B cell (primary cell): Measurements from ENCODE around the gene LMAN2. TPM values are rescaled to one million over a fixed set of nuclear protein-coding genes. Genes with fewer than 3 reads are reported as not detected.
"Not testable (repeated sequence)": the region's sequence is repeated elsewhere in the genome, so short reads cannot be mapped to it uniquely, and the experiment has no call there.

Experiments used
- ATAC-seq: fragments of 200-7000 bp; cut with Tn5 transposase; one replicate; pipeline ENCODE4 v1.10.0; 2021; ENCODE audit warnings: low read depth, mild to moderate bottlenecking, moderate number of reproducible peaks, moderate library complexity
- CTCF ChIA-PET: fragments of 350-600 bp; sonication (Branson Sonifier 250); formaldehyde crosslinking; loops from one replicate; lab custom pipeline; 2021; ENCODE audit warnings: antibody characterized with exemption, inconsistent platforms; lab: Charles Lee
- POLR2A ChIA-PET: fragments of 350-600 bp; sonication (Branson Sonifier 250); formaldehyde crosslinking; loops from one replicate; lab custom pipeline; 2021; ENCODE audit warnings: antibody characterized with exemption; lab: Charles Lee
- DNase-seq: peaks from one replicate; pipeline ENCODE4 v3.0.0; 2013
- H2AFZ ChIP-seq: 2 replicates; pipeline ENCODE4 v1.6.1; 2012; ENCODE audit warnings: mild to moderate bottlenecking, low read depth, low read length; ENCODE audit not compliant: insufficient read depth, poor library complexity, severe bottlenecking
- H3K27ac ChIP-seq, 2 donors: 1 replicate in 1 of 2; 2 replicates in 1 of 2; pipeline ENCODE4 v1.5.1; 2012 to 2013; ENCODE audit warnings: low read length in 2 of 2, mild to moderate bottlenecking in 2 of 2, moderate library complexity in 1 of 2
- H3K27me3 ChIP-seq, 4 experiments: fragments of 200-600 bp in 1 of 4; sonication (generic) in 1 of 4; replicated peaks in 1 of 4; 1 replicate in 2 of 4; 2 replicates in 2 of 4; pipeline versions ENCODE4 v1.6.1 to v1.7.0; 2013 to 2016; ENCODE audit warnings: low read length in 3 of 4, mild to moderate bottlenecking in 2 of 4, mixed read lengths in 1 of 4, moderate library complexity in 1 of 4; ENCODE audit not compliant: insufficient read depth in 4 of 4, control insufficient read depth in 3 of 4; ENCODE audit errors: control extremely low read depth in 1 of 4
- H3K36me3 ChIP-seq, 2 experiments: replicated peaks in 1 of 2; 1 replicate in 1 of 2; 2 replicates in 1 of 2; pipeline versions ENCODE4 v1.6.1 to v1.7.1; 2013; ENCODE audit warnings: low read length in 1 of 2; ENCODE audit not compliant: insufficient read depth in 2 of 2, control insufficient read depth in 1 of 2; ENCODE audit errors: control extremely low read depth in 1 of 2, extremely low read depth in 1 of 2
- H3K4me1 ChIP-seq, 2 donors: fragments of 200-600 bp in 1 of 2; sonication (generic) in 1 of 2; 1 replicate in 1 of 2; 2 replicates in 1 of 2; pipeline versions ENCODE4 v1.5.1 to v1.6.1; 2013 to 2017; ENCODE audit warnings: low read length in 2 of 2; ENCODE audit not compliant: control insufficient read depth in 2 of 2, insufficient read depth in 2 of 2
- H3K4me2 ChIP-seq: replicated peaks from 2 replicates; pipeline ENCODE3; 2012; ENCODE audit warnings: mild to moderate bottlenecking, low read depth, low read length; ENCODE audit not compliant: poor library complexity, severe bottlenecking
- H3K4me3 ChIP-seq, 5 experiments: fragments of 200-600 bp in 1 of 5; sonication (generic) in 1 of 5; 1 replicate in 3 of 5; 2 replicates in 2 of 5; pipeline versions ENCODE4 v1.5.1 to v1.7.0; 2011 to 2016; ENCODE audit warnings: low read length in 4 of 5, mild to moderate bottlenecking in 4 of 5, low read depth in 2 of 5, control low read depth in 1 of 5, moderate library complexity in 1 of 5; ENCODE audit not compliant: insufficient read depth in 1 of 5; ENCODE audit errors: control extremely low read depth in 1 of 5, extremely low read depth in 1 of 5
- H3K79me2 ChIP-seq: fragments of 200-600 bp; sonication (generic); one replicate; pipeline ENCODE4 v1.6.0; 2016; ENCODE audit warnings: low read length; ENCODE audit not compliant: control insufficient read depth, insufficient read depth
- H3K9ac ChIP-seq: fragments of 200-600 bp; sonication (generic); 2 replicates; pipeline ENCODE4 v1.6.1; 2017; ENCODE audit warnings: mild to moderate bottlenecking, low read length, moderate library complexity
- H3K9me3 ChIP-seq, 3 donors: one replicate each; pipeline versions ENCODE4 v1.6.1 to v1.7.1; 2013; ENCODE audit warnings: low read length in 2 of 3; ENCODE audit not compliant: control insufficient read depth in 2 of 3, insufficient read depth in 1 of 3; ENCODE audit errors: control extremely low read depth in 1 of 3
- H4K20me1 ChIP-seq: 2 replicates; pipeline ENCODE4 v1.6.0; 2012; ENCODE audit warnings: mild to moderate bottlenecking, low read length; ENCODE audit not compliant: insufficient read depth, control insufficient read depth, poor library complexity, severe bottlenecking
- H3K27ac Mint-ChIP-seq: one replicate; pipeline ENCODE4 v1.8.0; 2021; ENCODE audit warnings: mixed read lengths
- H3K27me3 Mint-ChIP-seq: one replicate; pipeline ENCODE4 v1.8.0; 2021; ENCODE audit warnings: mixed read lengths
- H3K4me1 Mint-ChIP-seq: one replicate; pipeline ENCODE4 v1.8.0; 2021; ENCODE audit warnings: mixed read lengths
- H3K4me3 Mint-ChIP-seq: one replicate; pipeline ENCODE4 v1.8.0; 2021; ENCODE audit warnings: mixed read lengths
- H3K9me3 Mint-ChIP-seq: one replicate; pipeline ENCODE4 v1.8.0; 2022; ENCODE audit warnings: mixed read lengths; ENCODE audit not compliant: insufficient read depth
- EZH2 ChIP-seq: IDR thresholded peaks from 2 replicates; pipeline ENCODE4 v1.6.1; 2012; ENCODE audit warnings: borderline replicate concordance, low read depth, mild to moderate bottlenecking, moderate library complexity, low read length; ENCODE audit not compliant: insufficient read depth, poor library complexity, severe bottlenecking
- WGBS: methylation state at CpG from one replicate; pipeline ENCODE4 v1.1.5; 2013; ENCODE audit warnings: missing lambda C conversion rate; ENCODE audit not compliant: insufficient coverage; 5-methylcytosine and 5-hydroxymethylcytosine counted together
- intact Hi-C: fragments of 100-400 bp; cut with micrococcal nuclease; formaldehyde crosslinking; loops from one replicate; pipeline ENCODE4 v1.10.0; 2022
- polyA plus RNA-seq: library from polyadenylated mRNA; depleted of rRNA; stranded (reverse); fragments of >200 nt; gene quantifications from 2 replicates; pipeline ENCODE4 v1.2.3, GENCODE V29; 2012
- total RNA-seq, 2 donors: library from RNA; stranded (reverse); fragments of 120-200 nt in 1 of 2; gene quantifications; 1 replicate in 1 of 2; 2 replicates in 1 of 2; pipeline versions ENCODE4 v1.2.3 to v1.2.4, GENCODE V29; 2013 to 2022
- TF ChIP-seq, protein P1 (sequence below): fragments of 200-600 bp; IDR thresholded peaks from one replicate; pipeline ENCODE4 v1.8.0; 2022; ENCODE audit warnings: antibody characterized with exemption, mild to moderate bottlenecking

Gene LMAN2
- total and polyA plus RNA-seq, 2 donors (not counting 1 experiment from before 2014, with no cell fraction given), result 99.4 to 123 TPM

DNA sequence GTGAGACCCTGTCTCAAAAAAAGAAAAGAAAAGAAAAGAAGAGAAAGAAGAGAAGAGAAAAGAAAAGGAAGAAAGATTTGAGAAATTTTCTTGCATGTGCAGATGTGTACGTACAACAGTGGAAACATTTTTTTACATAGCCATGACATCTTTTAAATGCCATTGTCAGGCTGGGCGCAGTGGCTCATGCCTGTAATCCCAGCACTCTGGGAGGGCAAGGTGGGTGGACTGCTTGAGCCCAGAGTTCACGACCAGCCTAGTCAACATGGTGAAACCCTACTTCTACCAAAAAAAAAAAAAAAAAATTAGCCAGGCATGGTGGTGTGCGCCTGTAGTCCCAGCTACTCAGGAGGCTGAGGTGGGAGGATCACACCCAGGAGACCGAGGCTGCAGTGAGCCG lies 6.6 kb downstream of the LMAN2 start:
- no peaks in the 10 kb centered on the region for H3K27me3 Mint-ChIP-seq
- peaks cover 25% of the 10 kb centered on the region for H3K4me1 Mint-ChIP-seq
- Histone ChIP-seq H3K27me3 (no peaks in the 10 kb centered on the region), H3K36me3 (peaks cover 2 to 38% of the 10 kb centered on the region in 2 experiments), H3K79me2 (peaks cover 94% of the 10 kb centered on the region), H3K27ac (no peak overlapping the region), H4K20me1 (peaks cover 49% of the 10 kb centered on the region), H3K4me3 (no peak overlapping the region), H3K9ac (no peak overlapping the region), H3K9me3 (no peaks in the 10 kb centered on the region), H3K4me2 (no peak overlapping the region), H3K4me1 (peaks cover 8 to 9% of the 10 kb centered on the region in 2 donors), H2AFZ (no peak overlapping the region)
- no peak for DNase-seq
- ChIA-PET POLR2A (no interaction called here), CTCF (interaction anchor here (0.6 kb wide), 1 partner anchor 78 kb away, joined by 3 read pairs; no protein-coding TSS in a partner anchor)
- no peak overlapping the region for H3K27ac Mint-ChIP-seq
- TF ChIP-seq EZH2, result no peak
- TF ChIP-seq, protein P1, sequence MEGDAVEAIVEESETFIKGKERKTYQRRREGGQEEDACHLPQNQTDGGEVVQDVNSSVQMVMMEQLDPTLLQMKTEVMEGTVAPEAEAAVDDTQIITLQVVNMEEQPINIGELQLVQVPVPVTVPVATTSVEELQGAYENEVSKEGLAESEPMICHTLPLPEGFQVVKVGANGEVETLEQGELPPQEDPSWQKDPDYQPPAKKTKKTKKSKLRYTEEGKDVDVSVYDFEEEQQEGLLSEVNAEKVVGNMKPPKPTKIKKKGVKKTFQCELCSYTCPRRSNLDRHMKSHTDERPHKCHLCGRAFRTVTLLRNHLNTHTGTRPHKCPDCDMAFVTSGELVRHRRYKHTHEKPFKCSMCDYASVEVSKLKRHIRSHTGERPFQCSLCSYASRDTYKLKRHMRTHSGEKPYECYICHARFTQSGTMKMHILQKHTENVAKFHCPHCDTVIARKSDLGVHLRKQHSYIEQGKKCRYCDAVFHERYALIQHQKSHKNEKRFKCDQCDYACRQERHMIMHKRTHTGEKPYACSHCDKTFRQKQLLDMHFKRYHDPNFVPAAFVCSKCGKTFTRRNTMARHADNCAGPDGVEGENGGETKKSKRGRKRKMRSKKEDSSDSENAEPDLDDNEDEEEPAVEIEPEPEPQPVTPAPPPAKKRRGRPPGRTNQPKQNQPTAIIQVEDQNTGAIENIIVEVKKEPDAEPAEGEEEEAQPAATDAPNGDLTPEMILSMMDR, result no peak
- intact Hi-C loops, result no loop called here
- no peak for ATAC-seq
- H3K4me3 Mint-ChIP-seq, result no peak overlapping the region
- no CpG with 5 or more reads among the region's 6 CpGs for WGBS
- no peaks in the 10 kb centered on the region for H3K9me3 Mint-ChIP-seq

DNA sequence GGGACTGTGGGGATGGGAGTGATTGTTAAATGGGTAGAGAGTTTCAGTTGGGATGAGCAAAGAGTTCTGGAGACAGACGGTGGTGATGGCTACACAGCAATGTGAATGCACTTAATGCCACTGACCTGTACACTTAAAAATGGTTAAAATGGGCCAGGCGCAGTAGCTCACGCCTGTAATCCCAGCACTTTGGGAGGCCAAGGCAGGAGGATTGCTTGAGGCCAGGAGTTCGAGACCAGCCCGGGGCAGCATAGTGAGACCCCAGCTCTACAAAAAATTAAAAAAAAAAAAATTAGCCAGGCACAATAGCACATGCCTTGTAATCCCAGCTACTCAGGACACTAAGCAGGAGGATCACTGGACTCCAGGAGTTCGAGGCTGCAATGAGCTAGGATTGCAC lies 7.7 kb downstream of the LMAN2 start:
- no peak overlapping the region for H3K9ac ChIP-seq
- POLR2A ChIA-PET, result interaction anchor here (0.7 kb wide), 1 partner anchor 119 kb away, joined by 7 read pairs; no protein-coding TSS in a partner anchor
- H2AFZ ChIP-seq, result no peak overlapping the region
- no peak overlapping the region for H3K4me2 ChIP-seq
- H3K27ac ChIP-seq, result no peak overlapping the region
- DNase-seq (no peak), ATAC-seq (no peak)
- H3K9me3 Mint-ChIP-seq, result no peaks in the 10 kb centered on the region
- intact Hi-C loops, result no loop called here
- TF ChIP-seq, protein P1, result no peak
- no peak for TF ChIP-seq EZH2
- H3K4me1 ChIP-seq, result no peaks in the 10 kb centered on the region
- CTCF ChIA-PET, result interaction anchor here (0.7 kb wide), 1 partner anchor 256 kb away, joined by 4 read pairs; no protein-coding TSS in a partner anchor
- H3K79me2 ChIP-seq, result peaks cover 94% of the 10 kb centered on the region
- H3K36me3 ChIP-seq, result peaks cover 2 to 40% of the 10 kb centered on the region in 2 experiments
- no peaks in the 10 kb centered on the region for H3K9me3 ChIP-seq
- H3K27me3 Mint-ChIP-seq, result no peaks in the 10 kb centered on the region
- H3K4me1 Mint-ChIP-seq, result peaks cover 16% of the 10 kb centered on the region
- WGBS, result 98% methylated on average over 4 of the region's 6 CpGs
- no peak overlapping the region for H3K4me3 ChIP-seq
- H4K20me1 ChIP-seq, result peaks cover 48% of the 10 kb centered on the region
- no peaks in the 10 kb centered on the region for H3K27me3 ChIP-seq
- no peak overlapping the region for H3K4me3 Mint-ChIP-seq
- H3K27ac Mint-ChIP-seq, result no peak overlapping the region

DNA sequence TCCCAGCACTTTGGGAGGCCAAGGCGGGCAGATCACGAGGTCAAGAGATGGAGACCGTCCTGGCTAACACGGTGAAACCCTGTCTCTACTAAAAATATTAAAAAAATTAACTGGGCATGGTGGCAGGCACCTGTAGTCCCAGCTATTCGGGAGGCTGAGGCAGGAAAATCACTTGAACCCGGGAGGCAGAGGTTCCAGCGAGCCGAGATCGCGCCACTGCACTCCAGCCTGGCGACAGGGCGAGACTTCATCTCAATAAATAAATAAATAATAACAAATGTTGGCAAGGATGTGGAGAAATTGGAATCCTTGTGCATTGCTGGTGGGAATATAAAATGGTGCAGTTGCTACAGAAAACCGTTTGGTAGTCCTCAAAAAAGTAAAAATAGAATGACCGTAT lies 8.5 kb downstream of the LMAN2 start:
- Histone ChIP-seq H4K20me1 (peaks cover 56% of the 10 kb centered on the region), H3K79me2 (peaks cover 94% of the 10 kb centered on the region), H3K36me3 (peaks cover 2 to 48% of the 10 kb centered on the region in 2 experiments)
- intact Hi-C loops, POLR2A ChIA-PET, DNase-seq, H3K9ac ChIP-seq, H3K9me3 ChIP-seq, H2AFZ ChIP-seq, H3K4me2 ChIP-seq, H3K4me3 ChIP-seq, H3K4me1 ChIP-seq, H3K27ac ChIP-seq, H3K27ac Mint-ChIP-seq, H3K27me3 ChIP-seq, ATAC-seq, H3K4me3 Mint-ChIP-seq, H3K27me3 Mint-ChIP-seq, H3K9me3 Mint-ChIP-seq: not testable (repeated sequence)
- H3K4me1 Mint-ChIP-seq, result peaks cover 16% of the 10 kb centered on the region
- CTCF ChIA-PET, result interaction anchor here (1.2 kb wide), 1 partner anchor 26 kb away, joined by 3 read pairs; no protein-coding TSS in a partner anchor
- WGBS, result 100% methylated on average over 1 of the region's 14 CpGs
